K562 (cell line): ENCODE results near the gene SAMD9L. TPM values are rescaled to one million over a fixed set of nuclear protein-coding genes. Genes with fewer than 3 reads are reported as not detected.

Experiments used
- ASH1L ChIP-seq: fragments of 450-650 bp; IDR thresholded peaks from 2 replicates; pipeline ENCODE4 v1.6.1; 2018; ENCODE audit warnings: borderline replicate concordance, mild to moderate bottlenecking, low read depth; ENCODE audit not compliant: partially characterized antibody
- CHD1 ChIP-seq: fragments of 200-600 bp; sonication (generic); IDR thresholded peaks from one replicate; pipeline ENCODE4 v1.6.1; 2012; ENCODE audit warnings: mild to moderate bottlenecking, moderate library complexity, low read length, inconsistent platforms
- EGR1 ChIP-seq: fragments of 450-650 bp; conservative IDR thresholded peaks from 2 replicates; pipeline ENCODE4 v1.6.1; 2017; ENCODE audit warnings: mild to moderate bottlenecking
- EWSR1 ChIP-seq: fragments of 450-650 bp; IDR thresholded peaks from 2 replicates; pipeline ENCODE4 v1.6.1; 2018; ENCODE audit warnings: borderline replicate concordance, mild to moderate bottlenecking, low read depth, moderate library complexity; ENCODE audit not compliant: partially characterized antibody
- NFE2L1 ChIP-seq: fragments of 450-650 bp; IDR thresholded peaks from 2 replicates; pipeline ENCODE4 v1.6.1; 2016; ENCODE audit warnings: missing genetic modification characterization, low read depth, mild to moderate bottlenecking, missing compliant biosample characterization, moderate library complexity, borderline replicate concordance
- PHF21A ChIP-seq: fragments of 450-650 bp; IDR thresholded peaks from 2 replicates; pipeline ENCODE4 v1.6.1; 2017; ENCODE audit warnings: low read depth, borderline replicate concordance
- SPI1 ChIP-seq: IDR thresholded peaks from 2 replicates; pipeline ENCODE4 v1.6.1; 2011; ENCODE audit warnings: low read depth, low read length, control low read depth, borderline replicate concordance
- ZNF445 ChIP-seq: fragments of 250-450 bp; sonication (Bioruptor Pico); IDR thresholded peaks from 2 replicates; pipeline ENCODE4 v1.4.0; 2020; ENCODE audit warnings: low read depth, mild to moderate bottlenecking, moderate library complexity
- ZNF696 ChIP-seq: fragments of 250-450 bp; sonication (Bioruptor Pico); conservative IDR thresholded peaks from 2 replicates; pipeline ENCODE4 v1.4.0; 2020; ENCODE audit warnings: mild to moderate bottlenecking, moderate library complexity
- ZSCAN32 ChIP-seq: fragments of 450-650 bp; formaldehyde crosslinking; IDR thresholded peaks from 2 replicates; pipeline ENCODE4 v1.4.0; 2020; ENCODE audit warnings: mild to moderate bottlenecking, moderate library complexity
- polyA plus RNA-seq, 8 experiments: library from polyadenylated mRNA; depleted of rRNA in 4 of 8; stranded (reverse) in 5 of 8; unstranded in 3 of 8; fragments of >200 nt; fragmentation: Nextera tagmentation in 2 of 8; fragmentation: Illumina TruSeq in 1 of 8; extraction: Ambion mirVana in 2 of 8; extraction: Trizol in 1 of 8; gene quantifications; 2 replicates each; pipeline versions ENCODE4 v1.2.1 to v1.2.3, GENCODE V29; 2011 to 2014; ENCODE audit warnings: inconsistent platforms in 1 of 8, missing spikeins in 1 of 8
- total RNA-seq, 7 experiments: library from RNA; depleted of rRNA in 6 of 7; stranded (reverse); fragments of >200 nt in 6 of 7; fragmentation: Illumina TruSeq in 2 of 7; extraction: Trizol in 2 of 7; gene quantifications; 2 replicates each; pipeline versions ENCODE4 v1.2.1 to v1.2.3, GENCODE V29; 2011 to 2021; ENCODE audit warnings: low replicate concordance in 1 of 7
- TF ChIP-seq, protein P1 (sequence below): fragments of 250-450 bp; sonication (Bioruptor Pico); IDR thresholded peaks from 2 replicates; pipeline ENCODE4 v1.8.0; 2021; ENCODE audit warnings: mild to moderate bottlenecking, moderate library complexity
- TF ChIP-seq, protein P2 (sequence below): fragments of 450-650 bp; IDR thresholded peaks from 2 replicates; pipeline ENCODE4 v1.6.1; 2016; ENCODE audit warnings: missing biosample characterization, missing genetic modification characterization
- TF ChIP-seq, protein P3 (sequence below): sonication (generic); formaldehyde crosslinking; IDR thresholded peaks from 2 replicates; pipeline ENCODE4 v1.8.0; 2022; ENCODE audit warnings: mild to moderate bottlenecking, missing genetic modification reagents

The SAMD9L gene
- total and polyA plus RNA-seq, 9 of the 15 experiments (the other 6 are each of a cell fraction or from before 2014, with no cell fraction given), result 0.15 to 1.0 (median 0.48) TPM

DNA sequence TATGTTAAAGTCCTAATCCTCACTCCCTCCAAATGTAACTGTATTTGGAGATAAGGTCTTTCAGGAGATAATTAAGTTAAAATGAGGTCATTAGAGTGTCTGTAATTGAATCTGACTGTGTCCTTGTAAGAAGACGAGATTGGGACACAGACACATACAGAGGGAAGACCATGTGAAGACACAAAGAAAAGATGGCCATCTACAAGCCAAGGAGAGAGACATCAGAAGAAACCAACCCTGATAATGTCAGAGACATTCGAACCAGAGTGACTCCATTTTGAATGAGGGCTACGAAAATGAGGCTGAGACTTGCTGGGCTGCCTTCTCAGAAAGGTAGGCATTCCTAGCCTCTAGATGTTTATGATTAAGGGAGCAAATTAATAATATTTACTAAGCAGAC is 542 bp upstream of the SAMD9L start (continued):
- TF ChIP-seq, protein P1, sequence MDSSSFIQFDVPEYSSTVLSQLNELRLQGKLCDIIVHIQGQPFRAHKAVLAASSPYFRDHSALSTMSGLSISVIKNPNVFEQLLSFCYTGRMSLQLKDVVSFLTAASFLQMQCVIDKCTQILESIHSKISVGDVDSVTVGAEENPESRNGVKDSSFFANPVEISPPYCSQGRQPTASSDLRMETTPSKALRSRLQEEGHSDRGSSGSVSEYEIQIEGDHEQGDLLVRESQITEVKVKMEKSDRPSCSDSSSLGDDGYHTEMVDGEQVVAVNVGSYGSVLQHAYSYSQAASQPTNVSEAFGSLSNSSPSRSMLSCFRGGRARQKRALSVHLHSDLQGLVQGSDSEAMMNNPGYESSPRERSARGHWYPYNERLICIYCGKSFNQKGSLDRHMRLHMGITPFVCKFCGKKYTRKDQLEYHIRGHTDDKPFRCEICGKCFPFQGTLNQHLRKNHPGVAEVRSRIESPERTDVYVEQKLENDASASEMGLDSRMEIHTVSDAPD, result no peak
- TF ChIP-seq EWSR1 (no peak), CHD1 (no peak), NFE2L1 (no peak), ZNF696 (no peak), ZSCAN32 (CRISPR knock-in tag) (peak; percentile 72; the same call in 1 of the 2 replicates), ZNF445 (no peak), SPI1 (no peak), PHF21A (no peak), ASH1L (no peak), EGR1 (no peak)
- TF ChIP-seq, protein P2, sequence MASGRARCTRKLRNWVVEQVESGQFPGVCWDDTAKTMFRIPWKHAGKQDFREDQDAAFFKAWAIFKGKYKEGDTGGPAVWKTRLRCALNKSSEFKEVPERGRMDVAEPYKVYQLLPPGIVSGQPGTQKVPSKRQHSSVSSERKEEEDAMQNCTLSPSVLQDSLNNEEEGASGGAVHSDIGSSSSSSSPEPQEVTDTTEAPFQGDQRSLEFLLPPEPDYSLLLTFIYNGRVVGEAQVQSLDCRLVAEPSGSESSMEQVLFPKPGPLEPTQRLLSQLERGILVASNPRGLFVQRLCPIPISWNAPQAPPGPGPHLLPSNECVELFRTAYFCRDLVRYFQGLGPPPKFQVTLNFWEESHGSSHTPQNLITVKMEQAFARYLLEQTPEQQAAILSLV (tag), result peak; percentile 96
- TF ChIP-seq, protein P3, sequence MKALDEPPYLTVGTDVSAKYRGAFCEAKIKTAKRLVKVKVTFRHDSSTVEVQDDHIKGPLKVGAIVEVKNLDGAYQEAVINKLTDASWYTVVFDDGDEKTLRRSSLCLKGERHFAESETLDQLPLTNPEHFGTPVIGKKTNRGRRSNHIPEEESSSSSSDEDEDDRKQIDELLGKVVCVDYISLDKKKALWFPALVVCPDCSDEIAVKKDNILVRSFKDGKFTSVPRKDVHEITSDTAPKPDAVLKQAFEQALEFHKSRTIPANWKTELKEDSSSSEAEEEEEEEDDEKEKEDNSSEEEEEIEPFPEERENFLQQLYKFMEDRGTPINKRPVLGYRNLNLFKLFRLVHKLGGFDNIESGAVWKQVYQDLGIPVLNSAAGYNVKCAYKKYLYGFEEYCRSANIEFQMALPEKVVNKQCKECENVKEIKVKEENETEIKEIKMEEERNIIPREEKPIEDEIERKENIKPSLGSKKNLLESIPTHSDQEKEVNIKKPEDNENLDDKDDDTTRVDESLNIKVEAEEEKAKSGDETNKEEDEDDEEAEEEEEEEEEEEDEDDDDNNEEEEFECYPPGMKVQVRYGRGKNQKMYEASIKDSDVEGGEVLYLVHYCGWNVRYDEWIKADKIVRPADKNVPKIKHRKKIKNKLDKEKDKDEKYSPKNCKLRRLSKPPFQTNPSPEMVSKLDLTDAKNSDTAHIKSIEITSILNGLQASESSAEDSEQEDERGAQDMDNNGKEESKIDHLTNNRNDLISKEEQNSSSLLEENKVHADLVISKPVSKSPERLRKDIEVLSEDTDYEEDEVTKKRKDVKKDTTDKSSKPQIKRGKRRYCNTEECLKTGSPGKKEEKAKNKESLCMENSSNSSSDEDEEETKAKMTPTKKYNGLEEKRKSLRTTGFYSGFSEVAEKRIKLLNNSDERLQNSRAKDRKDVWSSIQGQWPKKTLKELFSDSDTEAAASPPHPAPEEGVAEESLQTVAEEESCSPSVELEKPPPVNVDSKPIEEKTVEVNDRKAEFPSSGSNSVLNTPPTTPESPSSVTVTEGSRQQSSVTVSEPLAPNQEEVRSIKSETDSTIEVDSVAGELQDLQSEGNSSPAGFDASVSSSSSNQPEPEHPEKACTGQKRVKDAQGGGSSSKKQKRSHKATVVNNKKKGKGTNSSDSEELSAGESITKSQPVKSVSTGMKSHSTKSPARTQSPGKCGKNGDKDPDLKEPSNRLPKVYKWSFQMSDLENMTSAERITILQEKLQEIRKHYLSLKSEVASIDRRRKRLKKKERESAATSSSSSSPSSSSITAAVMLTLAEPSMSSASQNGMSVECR, result no peak
